Kidney glomerular epithelial cell (primary cell): ENCODE data around the gene PLAC9.
"Not testable (repeated sequence)": the region's sequence is repeated elsewhere in the genome, so short reads cannot be mapped to it uniquely, and the experiment has no call there.

ENCODE experiments used
- DNase-seq: peaks from one replicate; lab custom pipeline; 2025; lab: John Stamatoyannopoulos, UW

The PLAC9 gene

DNA sequence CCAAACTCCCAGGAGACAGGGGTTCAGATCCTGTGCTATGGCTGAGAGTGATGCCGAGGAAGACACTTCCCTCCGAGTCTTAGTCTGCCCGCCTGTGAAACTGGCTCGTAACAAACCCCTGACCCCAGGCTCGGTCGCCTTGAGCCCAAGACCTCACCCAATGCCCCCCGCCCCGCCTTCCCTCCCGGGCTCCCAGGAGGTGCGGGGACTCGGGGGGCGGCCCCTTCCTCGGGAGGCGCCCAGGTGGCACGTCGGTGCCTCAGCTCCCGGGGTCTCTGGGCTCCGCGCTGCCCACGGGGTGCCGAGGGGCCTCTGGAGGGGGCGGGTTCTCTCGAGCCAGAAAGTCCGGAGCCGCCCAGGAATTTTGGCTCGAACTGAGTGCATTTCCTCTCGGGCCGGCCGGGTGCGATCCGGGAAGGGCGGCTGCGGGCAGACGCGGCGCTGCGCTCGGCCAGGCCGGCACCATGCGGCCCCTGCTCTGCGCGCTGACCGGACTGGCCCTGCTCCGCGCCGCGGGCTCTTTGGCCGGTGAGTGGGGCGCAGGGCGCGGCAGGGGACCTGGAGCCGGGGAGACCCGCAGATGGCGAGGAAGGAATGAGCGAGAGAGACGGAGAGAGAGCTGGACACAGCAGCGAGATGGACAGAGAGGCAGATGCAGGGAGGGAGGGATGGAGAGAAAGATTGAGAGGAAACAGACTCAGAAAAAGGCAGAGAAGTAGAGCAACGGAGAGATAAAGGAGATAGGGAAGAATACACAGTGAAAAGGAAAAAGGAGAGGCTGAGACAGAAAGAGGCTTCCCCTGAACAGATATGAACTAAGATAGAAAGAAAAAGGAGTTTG is at the start of gene PLAC9:
TSS of gene PLAC9 (plus strand) at position 432 of the 841 bp plus-strand sequence. CDS start at position 465, 33 bp downstream.
- DNase-seq: no peak

- DNase-seq: no peak
Observed at GRCh38 chr10:80090121-80090520, 42.4 kb upstream of the PLAC9 start.

GRCh38 chr10:80094231-80094630 is 38.3 kb upstream of the PLAC9 start:
- no peak for DNase-seq

- not testable (repeated sequence) for DNase-seq
Observed at GRCh38 chr10:80098272-80098671, 34.3 kb upstream of the PLAC9 start.

- DNase-seq: not testable (repeated sequence)
Observed at GRCh38 chr10:80099295-80099694, 33.2 kb upstream of the PLAC9 start.

DNA sequence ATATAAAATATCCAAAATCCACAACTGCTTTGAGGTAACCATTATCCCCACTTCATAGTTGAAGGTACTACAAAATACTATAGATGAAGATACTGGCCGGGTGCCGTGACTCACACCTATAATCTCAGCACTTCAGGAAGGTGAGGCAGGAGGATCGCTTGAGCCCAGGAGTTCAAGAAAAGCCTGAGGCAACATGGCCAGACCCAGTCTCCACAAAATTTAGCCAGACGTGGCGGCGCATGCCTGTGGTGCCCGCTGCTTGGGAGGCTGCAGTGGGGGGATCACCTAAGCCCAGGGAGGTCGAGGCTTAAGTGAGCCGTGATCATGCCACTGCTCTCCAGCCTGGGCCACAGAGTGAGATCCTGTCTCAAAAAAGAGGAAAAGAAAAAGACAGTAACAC is 32.4 kb upstream of the PLAC9 start:
- no peak for DNase-seq

- DNase-seq: no peak
Observed at GRCh38 chr10:80100861-80101695, 31.5 kb upstream of the PLAC9 start.

- DNase-seq: peak; percentile 0
Observed at GRCh38 chr10:80104066-80104926, 28.2 kb upstream of the PLAC9 start.

DNA sequence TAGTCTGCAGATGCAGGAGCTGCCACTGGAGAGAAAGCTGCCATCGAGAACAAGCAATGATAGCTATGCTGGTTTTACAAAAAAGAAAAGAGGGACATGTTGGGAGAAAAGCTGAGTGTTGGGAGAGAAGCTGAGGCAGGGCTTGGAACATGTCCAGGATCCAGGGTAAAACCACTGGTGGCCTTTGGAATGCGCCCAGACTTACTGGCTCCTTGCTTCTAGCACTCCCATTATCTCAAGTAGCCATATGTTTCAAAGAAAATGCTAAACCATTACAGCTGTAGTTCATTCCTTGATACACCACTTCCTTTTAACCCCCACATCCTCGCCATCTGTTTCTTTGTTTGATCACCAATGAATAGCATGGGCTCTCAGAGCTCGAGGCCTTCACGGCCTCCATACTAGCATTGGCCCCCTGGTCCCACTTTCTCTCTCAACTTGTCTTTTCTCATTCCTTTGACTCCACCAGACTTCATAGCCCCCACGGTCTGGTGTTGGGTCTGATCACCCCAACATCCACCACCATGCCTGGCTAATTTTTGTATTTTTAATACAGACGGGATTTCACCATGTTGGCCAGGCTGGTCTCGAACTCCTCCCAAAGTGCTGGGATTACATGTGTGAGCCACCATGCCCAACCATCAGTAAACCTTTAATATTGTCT is 23.8 kb upstream of the PLAC9 start:
- no peak for DNase-seq

- no peak for DNase-seq
Observed at GRCh38 chr10:80110986-80111385, 21.5 kb upstream of the PLAC9 start.

DNA sequence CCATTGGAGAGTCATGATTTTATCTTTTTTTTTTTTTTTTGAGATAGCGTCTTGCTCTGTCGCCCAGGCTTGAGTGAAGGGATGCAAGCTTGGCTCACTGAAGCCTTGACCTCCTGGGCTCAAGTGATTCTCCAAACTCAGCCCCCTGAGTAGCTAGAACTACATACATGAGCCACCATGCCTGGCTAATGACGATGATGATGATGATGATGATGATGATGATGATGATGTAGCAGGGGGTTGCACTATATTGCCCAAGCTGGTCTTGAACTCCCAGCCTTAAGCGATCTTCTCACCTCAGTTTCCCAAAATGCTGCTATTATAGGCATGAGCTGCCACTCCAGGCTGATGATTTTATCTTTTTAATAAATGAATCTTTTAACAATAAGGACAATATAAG is 13.9 kb upstream of the PLAC9 start:
- no peak for DNase-seq

DNA sequence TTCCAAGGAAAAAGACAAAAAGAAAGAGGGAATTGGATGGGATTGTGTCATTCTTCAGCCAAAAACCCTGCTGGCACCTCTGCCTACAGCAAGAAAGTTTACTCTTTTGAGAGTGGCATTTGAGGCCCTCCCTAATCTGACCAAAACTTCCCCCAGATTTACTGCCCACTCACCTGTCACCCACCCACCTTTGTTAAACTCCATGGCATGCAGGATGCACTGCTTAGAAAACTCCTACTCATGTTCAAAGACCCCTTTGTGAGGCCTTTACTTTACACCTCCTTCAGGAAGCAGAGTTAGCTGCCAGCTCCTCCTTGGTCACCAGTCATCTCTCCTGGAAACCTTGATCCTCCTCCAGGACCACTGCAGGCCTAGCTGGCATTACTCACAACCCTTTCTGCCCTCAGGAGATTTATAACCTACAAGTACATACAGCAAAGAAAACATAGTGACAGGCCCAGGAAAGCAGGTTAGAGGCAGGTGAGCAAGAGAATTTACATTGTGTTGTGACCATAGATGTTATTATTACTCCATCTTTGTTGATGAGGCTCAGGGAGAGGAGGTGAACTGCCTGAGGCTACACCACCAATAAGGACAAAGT is 10.3 kb upstream of the PLAC9 start:
- no peak for DNase-seq

DNA sequence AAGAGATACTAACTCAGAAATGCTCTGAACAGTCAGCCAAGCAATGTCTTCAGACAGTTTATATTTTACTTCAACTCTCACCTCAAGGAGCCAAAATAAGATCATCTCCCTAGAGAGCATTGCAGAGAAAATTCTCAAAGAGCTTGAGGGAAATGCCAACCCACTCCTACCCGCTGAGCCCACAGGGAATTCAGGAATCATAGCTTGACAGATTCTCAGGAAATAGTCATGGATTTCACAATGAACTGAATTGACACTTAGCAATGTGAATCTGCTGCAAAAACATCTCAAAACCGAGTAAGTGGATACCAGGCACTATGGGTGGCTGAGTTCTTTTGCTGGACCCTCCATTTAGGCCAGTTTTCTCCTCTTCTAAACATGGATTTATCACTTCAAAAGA is 9.8 kb upstream of the PLAC9 start:
- DNase-seq: no peak

GRCh38 chr10:80126876-80127275 is 5.7 kb upstream of the PLAC9 start:
- no peak for DNase-seq

- no peak for DNase-seq
Observed at GRCh38 chr10:80131499-80131901, 1.0 kb upstream of the PLAC9 start.

GRCh38 chr10:80133206-80133605 is 676 bp downstream of the PLAC9 start:
- no peak for DNase-seq

- DNase-seq: not testable (repeated sequence)
Observed at GRCh38 chr10:80133687-80134086, 1.2 kb downstream of the PLAC9 start.

DNA sequence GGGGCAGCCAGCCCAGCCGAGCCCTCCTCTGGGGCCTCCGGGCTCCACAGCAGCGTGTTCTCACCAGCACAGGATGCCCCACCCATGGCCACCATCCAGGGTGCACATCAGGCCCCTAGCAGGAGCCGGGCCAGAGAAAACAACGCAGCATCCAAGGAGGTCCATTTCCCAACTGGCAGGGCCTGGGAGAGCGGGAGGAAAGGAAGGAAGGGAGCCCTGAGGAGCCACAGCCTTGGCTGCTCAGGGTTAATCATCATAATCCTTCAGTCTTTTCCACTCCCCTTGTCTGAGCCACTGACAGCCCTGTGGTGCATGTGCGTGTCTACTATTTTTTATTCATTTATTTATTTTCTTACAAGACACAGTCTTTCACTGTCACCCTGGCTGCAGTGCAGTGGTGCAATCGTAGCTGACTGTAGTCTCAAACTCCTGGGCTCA is 3.6 kb downstream of the PLAC9 start:
- DNase-seq: no peak

DNA sequence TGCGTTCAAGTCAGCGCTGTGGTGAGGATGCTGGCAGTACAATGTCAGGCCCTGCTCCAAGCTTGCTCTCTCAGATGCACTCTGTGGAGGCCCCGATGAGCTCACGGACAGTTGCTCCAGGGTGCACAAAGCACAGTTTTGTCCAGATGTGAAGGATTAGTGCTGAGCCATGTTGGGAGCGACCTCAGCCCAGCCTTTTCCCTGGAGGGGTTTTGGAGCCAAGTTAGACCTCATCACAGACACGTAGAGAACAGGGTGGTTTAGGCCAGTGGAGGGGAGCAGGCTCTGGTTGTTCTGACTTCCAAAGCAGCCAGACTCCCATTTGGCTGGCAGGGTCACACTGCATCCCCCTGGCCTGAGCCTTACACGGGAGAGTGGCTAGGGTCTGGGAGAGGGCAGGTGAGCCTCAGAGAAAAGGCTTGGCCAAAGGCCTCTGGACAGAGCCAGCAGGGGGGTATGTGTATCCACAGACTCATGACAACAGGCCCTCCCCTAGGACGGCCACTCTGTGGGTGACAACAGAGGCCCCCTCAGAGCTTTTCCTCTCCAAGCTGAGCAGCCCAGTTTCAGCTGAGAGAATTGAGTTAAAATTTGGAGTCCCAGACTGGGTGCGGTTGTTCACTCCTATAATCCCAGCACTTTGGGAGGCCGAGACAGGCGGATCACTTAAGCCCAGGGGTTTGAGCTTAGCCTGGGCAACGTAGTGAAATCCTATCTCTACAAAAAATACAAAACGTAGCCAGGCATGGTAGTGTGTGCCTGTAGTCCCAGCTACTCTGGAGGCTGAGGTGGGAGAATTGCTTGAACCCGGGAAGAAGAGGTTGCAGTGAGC is 4.7 kb downstream of the PLAC9 start:
- no peak for DNase-seq

DNA sequence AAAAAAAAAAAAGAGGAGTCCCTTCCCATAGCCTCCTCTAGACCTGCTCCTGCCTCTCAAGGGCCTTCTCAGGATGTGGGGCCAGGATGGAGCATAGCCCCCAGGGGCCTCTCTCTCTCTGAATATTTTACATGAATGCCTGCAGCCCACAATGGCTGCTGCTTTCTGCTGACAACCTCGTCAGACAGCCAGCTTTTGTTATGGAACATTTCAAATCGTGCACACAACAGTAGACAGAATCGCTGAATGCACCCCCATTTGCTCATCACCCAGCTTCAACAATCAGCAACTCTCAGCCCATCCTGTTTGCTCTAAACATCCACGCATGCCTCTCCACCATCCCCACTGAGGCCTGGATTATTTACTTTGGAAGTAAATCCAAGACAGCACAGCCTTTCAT is 5.4 kb downstream of the PLAC9 start:
- no peak for DNase-seq
